Osteoblast (primary cell): ENCODE measurements around the gene SKP2. TPM values are rescaled to one million over a fixed set of nuclear protein-coding genes. Genes with fewer than 3 reads are reported as not detected.

Source experiments
- DNase-seq: peaks from one replicate; pipeline ENCODE4 v3.0.0; 2011; ENCODE audit warnings: low spot score, mixed read lengths; ENCODE audit not compliant: insufficient read length; ENCODE audit errors: missing footprints
- H2AFZ ChIP-seq: 2 replicates; pipeline ENCODE4 v1.6.0; 2011; ENCODE audit warnings: mild to moderate bottlenecking, low read length
- H3K27ac ChIP-seq: 2 replicates; pipeline ENCODE4 v1.5.1; 2011; ENCODE audit warnings: mild to moderate bottlenecking, low read depth, low read length, moderate library complexity
- H3K27me3 ChIP-seq: 2 replicates; pipeline ENCODE4 v1.6.0; 2012; ENCODE audit warnings: mild to moderate bottlenecking, control low read depth, inconsistent platforms, low read length, moderate library complexity; ENCODE audit not compliant: insufficient read depth
- H3K36me3 ChIP-seq: 2 replicates; pipeline ENCODE4 v1.5.1; 2011; ENCODE audit warnings: mild to moderate bottlenecking, low read length, control low read depth, moderate library complexity; ENCODE audit not compliant: insufficient read depth
- H3K4me1 ChIP-seq: 2 replicates; pipeline ENCODE4 v1.5.1; 2011; ENCODE audit warnings: mild to moderate bottlenecking, low read length, control low read depth, moderate library complexity; ENCODE audit not compliant: insufficient read depth
- H3K4me2 ChIP-seq: 2 replicates; pipeline ENCODE4 v1.6.0; 2011; ENCODE audit warnings: mild to moderate bottlenecking, low read length; ENCODE audit not compliant: insufficient read depth
- H3K4me3 ChIP-seq: fragments of 200-600 bp; sonication (generic); 3 replicates; pipeline ENCODE4 v1.5.1; 2012; ENCODE audit warnings: mild to moderate bottlenecking, low read length, inconsistent platforms; ENCODE audit not compliant: insufficient read depth
- H3K79me2 ChIP-seq: 2 replicates; pipeline ENCODE4 v1.6.0; 2012; ENCODE audit warnings: mild to moderate bottlenecking, low read length, control low read depth, inconsistent platforms; ENCODE audit not compliant: insufficient read depth
- H3K9me3 ChIP-seq: 2 replicates; pipeline ENCODE4 v1.5.1; 2011; ENCODE audit warnings: low read depth, low read length, control low read depth
- H4K20me1 ChIP-seq: 2 replicates; pipeline ENCODE4 v1.6.0; 2012; ENCODE audit warnings: mild to moderate bottlenecking, low read length, control low read depth; ENCODE audit not compliant: insufficient read depth
- total RNA-seq: library from RNA; depleted of rRNA; stranded (reverse); fragments of >200 nt; gene quantifications from 2 replicates; pipeline ENCODE4 v1.2.3, GENCODE V29; 2012
- TF ChIP-seq, protein P1 (sequence below): IDR thresholded peaks from 2 replicates; pipeline ENCODE4 v1.5.1; 2011; ENCODE audit warnings: mild to moderate bottlenecking, low read depth, low read length, moderate library complexity; ENCODE audit errors: extremely low read depth

SKP2 gene
- total RNA-seq, 1 donor = 20.6 TPM

DNA sequence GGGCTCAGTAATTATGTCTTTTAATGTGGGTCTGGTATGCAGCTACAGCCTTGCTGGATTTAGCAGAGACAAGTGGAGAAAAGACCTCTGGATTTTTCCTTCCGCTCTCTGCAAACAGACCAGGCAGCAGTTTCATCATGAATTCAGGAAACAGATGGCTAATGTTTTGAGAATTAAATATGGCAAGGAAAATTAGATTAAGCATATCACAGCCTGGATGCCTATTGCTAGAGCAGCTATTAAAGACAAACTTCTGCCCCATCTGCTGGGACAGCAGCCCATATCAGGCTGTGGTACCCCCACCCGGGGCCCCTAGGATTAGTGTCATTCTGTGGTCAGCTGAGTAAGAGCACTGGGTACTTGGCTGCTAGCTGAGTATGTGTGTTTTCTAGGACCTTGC is 6.2 kb downstream of the SKP2 start:
- Histone ChIP-seq H3K4me1 (peaks cover 22% of the 10 kb centered on the region), H3K4me3 (no peak overlapping the region), H2AFZ (no peak overlapping the region), H3K27ac (no peak overlapping the region), H3K9me3 (no peaks in the 10 kb centered on the region), H3K27me3 (no peaks in the 10 kb centered on the region), H4K20me1 (peaks cover 6% of the 10 kb centered on the region), H3K4me2 (no peak overlapping the region), H3K79me2 (peaks cover 83% of the 10 kb centered on the region), H3K36me3 (peaks cover 63% of the 10 kb centered on the region)
- TF ChIP-seq, protein P1, sequence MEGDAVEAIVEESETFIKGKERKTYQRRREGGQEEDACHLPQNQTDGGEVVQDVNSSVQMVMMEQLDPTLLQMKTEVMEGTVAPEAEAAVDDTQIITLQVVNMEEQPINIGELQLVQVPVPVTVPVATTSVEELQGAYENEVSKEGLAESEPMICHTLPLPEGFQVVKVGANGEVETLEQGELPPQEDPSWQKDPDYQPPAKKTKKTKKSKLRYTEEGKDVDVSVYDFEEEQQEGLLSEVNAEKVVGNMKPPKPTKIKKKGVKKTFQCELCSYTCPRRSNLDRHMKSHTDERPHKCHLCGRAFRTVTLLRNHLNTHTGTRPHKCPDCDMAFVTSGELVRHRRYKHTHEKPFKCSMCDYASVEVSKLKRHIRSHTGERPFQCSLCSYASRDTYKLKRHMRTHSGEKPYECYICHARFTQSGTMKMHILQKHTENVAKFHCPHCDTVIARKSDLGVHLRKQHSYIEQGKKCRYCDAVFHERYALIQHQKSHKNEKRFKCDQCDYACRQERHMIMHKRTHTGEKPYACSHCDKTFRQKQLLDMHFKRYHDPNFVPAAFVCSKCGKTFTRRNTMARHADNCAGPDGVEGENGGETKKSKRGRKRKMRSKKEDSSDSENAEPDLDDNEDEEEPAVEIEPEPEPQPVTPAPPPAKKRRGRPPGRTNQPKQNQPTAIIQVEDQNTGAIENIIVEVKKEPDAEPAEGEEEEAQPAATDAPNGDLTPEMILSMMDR = no peak
- DNase-seq = no peak

DNA sequence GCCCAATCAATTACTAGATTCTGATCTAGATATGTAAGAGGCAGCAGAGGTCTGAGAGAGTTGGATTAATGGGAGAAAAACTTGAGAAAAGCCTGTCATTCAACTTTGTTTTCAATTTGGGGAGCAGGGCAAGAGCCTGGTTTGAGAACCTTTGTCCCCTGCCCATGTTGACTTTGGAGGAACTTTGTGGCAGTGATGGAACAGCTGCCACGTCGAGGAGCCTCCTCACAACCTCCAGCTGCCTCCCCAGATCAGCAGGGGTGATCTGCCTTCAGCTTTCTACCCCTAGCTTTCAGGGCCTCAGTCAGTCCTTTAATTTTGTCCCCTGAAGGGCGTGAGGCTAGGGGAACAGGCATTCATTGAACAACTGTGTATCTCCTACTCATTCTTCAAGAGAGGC is 8.7 kb downstream of the SKP2 start:
- peaks cover 6% of the 10 kb centered on the region for H4K20me1 ChIP-seq
- no peak overlapping the region for H3K27ac ChIP-seq
- no peak overlapping the region for H3K4me2 ChIP-seq
- no peak for DNase-seq
- peaks cover 14% of the 10 kb centered on the region for H3K4me1 ChIP-seq
- H3K79me2 ChIP-seq = peaks cover 71% of the 10 kb centered on the region
- no peak overlapping the region for H3K4me3 ChIP-seq
- no peak overlapping the region for H2AFZ ChIP-seq
- H3K9me3 ChIP-seq = no peaks in the 10 kb centered on the region
- peaks cover 67% of the 10 kb centered on the region for H3K36me3 ChIP-seq
- TF ChIP-seq, protein P1 = no peak
- H3K27me3 ChIP-seq = no peaks in the 10 kb centered on the region

GRCh38 chr5:36161361-36161760 is 9.4 kb downstream of the SKP2 start:
- H3K27me3 ChIP-seq = no peaks in the 10 kb centered on the region
- TF ChIP-seq, protein P1 = no peak
- peaks cover 2% of the 10 kb centered on the region for H4K20me1 ChIP-seq
- H3K4me2 ChIP-seq = no peak overlapping the region
- H3K4me1 ChIP-seq = peaks cover 14% of the 10 kb centered on the region
- H2AFZ ChIP-seq = no peak overlapping the region
- no peak overlapping the region for H3K4me3 ChIP-seq
- no peak for DNase-seq
- H3K27ac ChIP-seq = no peak overlapping the region
- peaks cover 64% of the 10 kb centered on the region for H3K79me2 ChIP-seq
- H3K36me3 ChIP-seq = peaks cover 74% of the 10 kb centered on the region
- H3K9me3 ChIP-seq = no peaks in the 10 kb centered on the region

DNA sequence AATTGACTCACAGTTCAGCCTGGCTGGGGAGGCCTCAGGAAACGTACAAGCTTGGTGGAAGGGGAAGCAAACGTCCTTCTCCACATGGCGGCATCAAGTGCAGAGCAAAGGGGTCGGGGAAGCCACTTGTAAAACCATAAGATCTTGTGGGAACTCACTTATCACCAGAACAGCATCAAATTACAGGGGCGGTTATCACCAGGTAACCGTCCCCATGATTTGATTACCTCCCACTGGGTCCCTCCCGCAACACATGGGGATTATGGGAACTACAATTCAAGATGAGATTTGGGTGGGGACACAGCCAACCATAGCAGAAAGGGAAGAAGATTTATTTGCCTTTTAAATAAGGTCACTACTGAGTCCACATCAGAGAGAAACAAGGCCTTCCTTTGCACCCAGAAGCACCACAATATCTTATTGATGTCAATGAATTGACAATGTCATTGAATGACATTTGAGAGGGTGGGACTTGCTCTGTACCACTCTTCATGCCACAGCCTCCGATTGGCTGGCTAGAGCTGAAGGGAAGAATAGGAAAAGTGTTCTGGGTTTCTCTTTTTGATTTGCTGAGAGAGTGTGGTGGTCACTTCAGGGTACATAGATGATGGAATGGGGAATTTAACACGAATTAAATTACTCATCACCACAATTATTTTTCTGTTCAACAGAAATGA is 11.0 kb downstream of the SKP2 start:
- TF ChIP-seq, protein P1 = no peak
- H4K20me1 ChIP-seq = no peaks in the 10 kb centered on the region
- no peak overlapping the region for H3K4me2 ChIP-seq
- H3K4me3 ChIP-seq = no peak overlapping the region
- peaks cover 58% of the 10 kb centered on the region for H3K79me2 ChIP-seq
- no peaks in the 10 kb centered on the region for H3K27me3 ChIP-seq
- H3K4me1 ChIP-seq = peaks cover 3% of the 10 kb centered on the region
- no peak overlapping the region for H2AFZ ChIP-seq
- H3K36me3 ChIP-seq = peaks cover 81% of the 10 kb centered on the region
- H3K27ac ChIP-seq = no peak overlapping the region
- DNase-seq = no peak
- H3K9me3 ChIP-seq = no peaks in the 10 kb centered on the region
